ENCODE data around the gene SLC3A2.

DNA sequence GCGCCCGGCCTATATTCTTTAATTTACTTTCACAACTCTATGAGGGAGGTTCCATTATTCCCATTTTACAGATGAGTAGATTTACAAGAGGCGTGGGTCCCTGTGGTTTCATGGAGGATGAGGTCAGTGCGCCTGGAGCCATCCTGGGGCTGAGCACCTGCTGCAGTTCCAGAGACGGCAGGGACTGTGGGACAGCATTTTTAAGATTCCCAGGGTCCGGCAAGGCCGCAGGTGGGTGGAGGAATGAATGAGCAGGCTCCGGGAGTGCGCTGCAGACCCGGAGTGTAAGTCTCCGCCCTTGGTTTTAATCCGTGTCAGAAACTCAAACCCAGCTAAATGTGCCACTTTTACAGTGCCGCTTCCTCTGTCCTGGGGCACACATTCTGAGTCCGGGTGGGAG, 44.6 kb downstream of the SLC3A2 start:
- TF ChIP-seq, protein P1, sequence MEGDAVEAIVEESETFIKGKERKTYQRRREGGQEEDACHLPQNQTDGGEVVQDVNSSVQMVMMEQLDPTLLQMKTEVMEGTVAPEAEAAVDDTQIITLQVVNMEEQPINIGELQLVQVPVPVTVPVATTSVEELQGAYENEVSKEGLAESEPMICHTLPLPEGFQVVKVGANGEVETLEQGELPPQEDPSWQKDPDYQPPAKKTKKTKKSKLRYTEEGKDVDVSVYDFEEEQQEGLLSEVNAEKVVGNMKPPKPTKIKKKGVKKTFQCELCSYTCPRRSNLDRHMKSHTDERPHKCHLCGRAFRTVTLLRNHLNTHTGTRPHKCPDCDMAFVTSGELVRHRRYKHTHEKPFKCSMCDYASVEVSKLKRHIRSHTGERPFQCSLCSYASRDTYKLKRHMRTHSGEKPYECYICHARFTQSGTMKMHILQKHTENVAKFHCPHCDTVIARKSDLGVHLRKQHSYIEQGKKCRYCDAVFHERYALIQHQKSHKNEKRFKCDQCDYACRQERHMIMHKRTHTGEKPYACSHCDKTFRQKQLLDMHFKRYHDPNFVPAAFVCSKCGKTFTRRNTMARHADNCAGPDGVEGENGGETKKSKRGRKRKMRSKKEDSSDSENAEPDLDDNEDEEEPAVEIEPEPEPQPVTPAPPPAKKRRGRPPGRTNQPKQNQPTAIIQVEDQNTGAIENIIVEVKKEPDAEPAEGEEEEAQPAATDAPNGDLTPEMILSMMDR (conservative IDR thresholded peaks at IDR 0.05; ENCODE audit: low read length), result no peak
- no peak for TF ChIP-seq EZH2phosphoT487 (IDR thresholded peaks at IDR 0.05; ENCODE audit: borderline replicate concordance, low read depth, low read length)
